HG03558 (cell line): ENCODE data around the gene RPL7A.
"Not testable (repeated sequence)": the region's sequence is repeated elsewhere in the genome, so short reads cannot be mapped to it uniquely, and the experiment has no call there.

Experiments
- ATAC-seq: cut with Tn5 transposase; IDR thresholded peaks from one replicate; pipeline ENCODE4 v1.9.1; 2021; ENCODE audit warnings: moderate number of reproducible peaks; ENCODE audit not compliant: unreplicated experiment; ENCODE audit errors: extremely low read depth

RPL7A gene

GRCh38 chr9:133366435-133366834 is 18.4 kb downstream of the RPL7A start:
- ATAC-seq, result no peak

DNA sequence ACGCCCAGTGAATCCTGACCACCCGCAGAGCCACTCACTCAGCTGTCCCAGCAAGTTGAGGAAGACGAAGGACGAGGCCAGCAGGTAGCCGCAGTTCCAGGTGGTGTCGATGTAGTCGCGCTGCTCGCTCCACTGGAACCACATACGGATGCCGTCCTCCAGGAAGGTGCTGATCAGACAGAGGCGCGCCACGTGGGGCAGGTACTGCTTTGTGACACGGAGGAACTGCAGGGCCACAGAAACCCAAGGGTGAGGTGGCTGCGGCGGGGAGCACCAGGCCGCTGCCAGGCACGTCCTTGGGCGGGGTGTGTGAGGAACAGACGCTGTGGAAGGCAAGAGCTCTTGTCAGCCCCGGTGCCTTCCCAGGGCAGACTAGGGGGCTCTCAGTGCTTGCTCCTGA is 19.2 kb downstream of the RPL7A start:
- no peak for ATAC-seq

DNA sequence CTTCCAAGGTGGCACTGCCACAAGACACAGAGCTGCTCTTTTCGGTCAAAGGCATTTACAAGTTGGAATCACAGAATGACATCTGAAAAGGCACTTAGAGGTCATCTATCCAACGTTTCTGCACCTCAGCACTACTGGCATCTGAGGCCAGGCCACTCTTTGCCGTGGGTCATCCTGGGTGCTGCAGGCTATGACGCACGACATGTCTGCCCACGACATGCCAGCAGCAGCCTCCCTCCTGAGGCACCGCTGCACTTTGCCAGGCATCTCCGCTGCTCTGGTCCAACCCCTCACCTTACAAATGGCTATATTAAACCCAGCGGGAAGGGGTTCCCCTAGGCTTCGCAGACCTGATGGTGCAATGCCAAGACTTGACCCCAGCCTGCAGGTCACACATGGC is 19.8 kb downstream of the RPL7A start:
- ATAC-seq, result no peak

- ATAC-seq, result no peak
Observed at GRCh38 chr9:133368249-133368881, 20.3 kb downstream of the RPL7A start.

DNA sequence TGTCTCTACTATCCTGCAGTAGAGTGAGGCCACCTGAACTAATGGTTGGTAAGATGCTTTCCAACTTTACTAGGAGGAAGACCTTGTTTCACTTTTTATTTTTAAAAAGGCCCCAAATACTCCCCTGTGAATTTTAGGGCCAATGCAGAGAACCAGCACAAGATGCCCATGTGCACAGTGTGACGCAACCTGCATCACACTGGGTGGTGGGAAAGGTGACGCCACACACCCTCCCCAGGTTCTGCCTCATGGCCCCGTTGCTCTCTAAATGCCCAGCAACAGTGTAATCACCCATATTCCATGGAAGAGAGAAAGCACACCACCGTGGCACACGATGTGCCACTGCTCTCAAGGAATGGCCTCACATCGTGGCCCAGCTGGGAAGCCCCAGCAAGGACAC is 21.4 kb downstream of the RPL7A start:
- no peak for ATAC-seq

GRCh38 chr9:133369933-133370332 is 21.9 kb downstream of the RPL7A start:
- ATAC-seq, result no peak

DNA sequence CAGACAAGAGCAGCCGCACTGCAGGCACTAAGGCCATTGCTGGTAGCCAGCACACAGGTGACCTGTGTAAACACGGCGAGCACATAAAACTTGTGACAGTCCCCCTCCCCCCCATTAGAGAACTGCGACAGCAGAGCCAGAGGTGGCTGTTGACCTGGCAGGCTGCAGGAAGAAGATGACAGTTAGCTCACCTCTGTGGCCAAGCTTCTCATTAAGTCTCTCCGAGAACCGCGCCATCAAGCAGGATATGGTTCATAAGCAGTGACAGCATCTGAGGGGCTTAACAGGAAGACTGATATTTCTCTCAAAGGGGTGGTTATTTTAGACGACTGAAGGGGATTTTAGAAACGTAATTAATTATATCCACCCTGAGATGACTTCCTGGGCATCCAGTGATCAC is 22.7 kb downstream of the RPL7A start:
- no peak for ATAC-seq

- no peak for ATAC-seq
Observed at GRCh38 chr9:133371261-133371711, 23.3 kb downstream of the RPL7A start.

DNA sequence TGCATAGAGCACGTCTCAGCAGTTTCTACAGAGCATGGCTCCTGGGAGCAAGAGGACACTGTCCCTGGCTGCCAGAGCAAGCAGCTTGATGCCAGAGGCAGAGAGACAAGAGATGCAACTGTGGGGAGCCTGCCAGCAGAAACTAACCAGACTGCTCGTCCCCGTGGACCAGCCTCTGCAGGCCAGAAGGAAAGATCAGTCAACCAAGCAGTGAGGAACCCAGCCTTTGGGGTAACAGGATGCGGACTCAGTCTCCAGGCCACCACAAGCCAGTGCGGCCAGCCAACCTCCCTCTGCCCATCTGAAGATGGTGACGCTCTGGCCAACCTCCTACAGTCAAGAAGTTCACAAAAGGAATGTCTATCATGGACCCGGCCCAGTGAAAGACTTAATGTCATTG is 24.1 kb downstream of the RPL7A start:
- ATAC-seq, result no peak

- ATAC-seq, result no peak
Observed at GRCh38 chr9:133374612-133375115, 26.6 kb downstream of the RPL7A start.

GRCh38 chr9:133375116-133375723 is 27.2 kb downstream of the RPL7A start:
- no peak for ATAC-seq

- peak; percentile 60 for ATAC-seq
Observed at GRCh38 chr9:133375724-133376654, 28.0 kb downstream of the RPL7A start, which contains the start of the genes STKLD1 and SURF4. STKLD1 (plus strand) TSS chr9:133376366; CDS start chr9:133376474, 108 bp downstream. SURF4 (minus strand) TSS chr9:133376060; CDS start chr9:133375969, 91 bp downstream.

DNA sequence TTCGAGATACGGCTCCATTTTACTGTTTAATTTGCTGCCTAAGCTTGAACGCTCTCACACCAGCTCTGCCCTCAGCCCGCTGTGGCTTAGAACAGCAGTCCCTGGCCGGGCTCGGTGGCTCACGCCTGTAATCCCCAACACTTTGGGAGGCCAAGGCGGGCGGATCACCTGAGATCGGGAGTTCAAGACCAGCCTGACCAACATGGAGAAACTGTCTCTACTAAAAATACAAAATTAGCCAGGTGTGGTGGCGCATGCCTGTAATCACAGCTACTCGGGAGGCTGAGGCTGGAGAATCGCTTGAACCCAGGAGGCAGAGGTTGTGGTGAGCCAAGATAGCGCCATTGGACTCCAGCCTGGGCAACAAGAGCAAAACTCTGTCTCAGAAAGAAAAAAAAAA is 29.3 kb downstream of the RPL7A start:
- ATAC-seq, result not testable (repeated sequence)

DNA sequence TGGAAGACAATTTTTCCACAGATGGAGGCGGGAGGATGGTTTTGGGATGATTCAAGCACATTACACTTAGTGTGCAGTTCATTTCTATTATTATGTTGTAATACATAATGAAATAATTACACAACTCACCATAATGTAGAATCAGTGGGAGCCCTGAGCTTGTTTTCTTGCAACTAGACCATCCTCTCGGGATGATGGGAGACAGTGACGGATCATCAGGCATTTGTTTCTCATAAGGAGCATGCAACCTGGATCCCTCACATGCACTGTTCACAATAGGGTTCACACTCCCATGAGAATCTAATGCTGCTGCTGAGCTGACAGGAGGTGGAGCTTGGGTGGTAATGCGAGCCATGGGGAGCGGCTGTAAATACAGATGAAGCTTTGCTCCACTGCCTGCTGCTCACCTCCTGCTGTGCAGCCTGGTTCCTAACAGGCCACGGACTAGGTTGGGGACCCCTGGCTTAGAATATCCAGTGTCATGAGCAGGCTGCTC is 29.8 kb downstream of the RPL7A start:
- no peak for ATAC-seq

- ATAC-seq, result no peak
Observed at GRCh38 chr9:133378408-133378962, 30.5 kb downstream of the RPL7A start.

- ATAC-seq, result no peak
Observed at GRCh38 chr9:133379153-133380086, 31.4 kb downstream of the RPL7A start.

GRCh38 chr9:133380734-133381133 is 32.7 kb downstream of the RPL7A start:
- no peak for ATAC-seq

DNA sequence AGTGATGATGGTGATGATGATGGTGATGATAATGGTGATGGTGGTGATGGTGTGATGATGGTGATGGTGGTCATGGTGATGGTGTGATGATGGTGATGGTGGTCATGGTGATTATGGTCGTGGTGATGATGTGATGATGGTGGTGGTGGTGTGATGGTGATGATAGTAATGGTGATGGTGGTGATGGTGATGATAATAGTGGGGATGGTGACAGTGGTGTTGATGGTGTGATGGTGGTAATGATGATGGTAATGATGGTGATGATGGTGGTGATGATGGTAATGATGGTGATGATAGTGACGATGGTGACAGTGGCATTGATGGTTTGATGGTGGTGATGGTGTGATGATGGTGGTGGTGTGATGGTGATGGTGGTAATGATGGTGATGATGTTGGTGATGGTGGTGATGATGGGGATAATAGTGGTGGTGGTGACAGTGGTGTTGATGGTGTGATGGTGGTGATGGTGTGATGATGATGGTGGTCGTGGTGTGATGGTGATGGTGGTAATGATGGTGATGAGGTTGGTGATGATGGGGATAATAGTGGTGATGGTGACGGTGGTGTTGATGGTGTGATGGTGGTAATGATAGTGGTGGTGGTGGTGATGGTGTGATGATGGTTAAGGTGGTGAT is 34.6 kb downstream of the RPL7A start:
- ATAC-seq, result no peak

- no peak for ATAC-seq
Observed at GRCh38 chr9:133383438-133383837, 35.4 kb downstream of the RPL7A start.
